DOHH2 (cell line): ENCODE results near the gene COPS9.

Source experiments
- CTCF ChIP-seq: fragments of 200-600 bp; sonication (generic); IDR thresholded peaks from one replicate; pipeline ENCODE4 v1.5.1; 2014; ENCODE audit warnings: antibody characterized with exemption, mild to moderate bottlenecking, low read depth, low read length; ENCODE audit not compliant: poor library complexity, severe bottlenecking
- EZH2phosphoT487 ChIP-seq: fragments of 200-600 bp; sonication (generic); IDR thresholded peaks from 2 replicates; pipeline ENCODE4 v1.6.1; 2017; ENCODE audit warnings: borderline replicate concordance, mild to moderate bottlenecking, antibody characterized with exemption, low read length, moderate library complexity, mixed read lengths

- TF ChIP-seq CTCF (no peak), EZH2phosphoT487 (no peak)
Measured at GRCh38 chr2:240178564-240178963, 42.5 kb upstream of the COPS9 start.
